ENCODE results near the gene MRPS21. TPM values are rescaled to one million over a fixed set of nuclear protein-coding genes. Genes with fewer than 3 reads are reported as not detected.
"Not testable (repeated sequence)": the region's sequence is repeated elsewhere in the genome, so short reads cannot be mapped to it uniquely, and the experiment has no call there.

The MRPS21 gene
- total RNA-seq, 2 experiments from 2014 or later = 64.8 to 75.5 TPM

GRCh38 chr1:150309758-150310508, 16.3 kb downstream of the MRPS21 start:
- TSS peak; percentile 62 for BruUV-seq (replicated peaks)
- no peak overlapping the region for H2AFZ ChIP-seq (ENCODE audit: low read length)
- H3K4me3 ChIP-seq (ENCODE audit: low read depth, low read length, poor library complexity, severe bottlenecking) = no peak overlapping the region
- no peak overlapping the region for H3K27ac ChIP-seq (ENCODE audit: low read depth, low read length, poor library complexity, severe bottlenecking)
- peaks cover 33% of the 10 kb centered on the region for H3K36me3 ChIP-seq (ENCODE audit: insufficient read depth, low read length)
- DNase-seq (ENCODE audit: low spot score) = no peak
- no peaks in the 10 kb centered on the region for H3K9me2 ChIP-seq (ENCODE audit: insufficient read depth, low read length)
- no peaks in the 10 kb centered on the region for H4K20me1 ChIP-seq (ENCODE audit: insufficient read depth, low read length)
- ChIA-PET POLR2A (no interaction called here), CTCF (ENCODE audit: unreplicated experiment) (no interaction called here)
- no peaks in the 10 kb centered on the region for H3K79me2 ChIP-seq (ENCODE audit: insufficient read depth, low read depth, low read length)
- intact Hi-C loops (cut with micrococcal nuclease; ENCODE audit: unreplicated experiment) = no loop called here
- no peaks in the 10 kb centered on the region for H3K4me1 ChIP-seq (ENCODE audit: insufficient read depth, low read length, poor library complexity, severe bottlenecking)
- TF ChIP-seq CTCF (conservative IDR thresholded peaks at IDR 0.05; ENCODE audit: low read length) (no peak), EZH2phosphoT487 (IDR thresholded peaks at IDR 0.05; ENCODE audit: borderline replicate concordance, low read depth, low read length) (no peak)
- H3K9me3 ChIP-seq (ENCODE audit: low read length) = no peaks in the 10 kb centered on the region
- H3K4me2 ChIP-seq (ENCODE audit: low read length) = no peak overlapping the region

GRCh38 chr1:150311762-150312161, 18.1 kb downstream of the MRPS21 start:
- Histone ChIP-seq H2AFZ (ENCODE audit: low read length) (no peak overlapping the region), H3K36me3 (ENCODE audit: insufficient read depth, low read length) (peaks cover 25% of the 10 kb centered on the region), H3K9me3 (ENCODE audit: low read length) (no peaks in the 10 kb centered on the region), H3K79me2 (ENCODE audit: insufficient read depth, low read depth, low read length) (no peaks in the 10 kb centered on the region), H3K9me2 (ENCODE audit: insufficient read depth, low read length) (no peaks in the 10 kb centered on the region), H3K4me1 (ENCODE audit: insufficient read depth, low read length, poor library complexity, severe bottlenecking) (no peaks in the 10 kb centered on the region), H3K4me2 (ENCODE audit: low read length) (no peak overlapping the region), H4K20me1 (ENCODE audit: insufficient read depth, low read length) (no peaks in the 10 kb centered on the region), H3K4me3 (ENCODE audit: low read depth, low read length, poor library complexity, severe bottlenecking) (no peak overlapping the region), H3K27ac (ENCODE audit: low read depth, low read length, poor library complexity, severe bottlenecking) (no peak overlapping the region)
- intact Hi-C loops (cut with micrococcal nuclease; ENCODE audit: unreplicated experiment) = no loop called here
- POLR2A ChIA-PET = no interaction called here
- TF ChIP-seq EZH2phosphoT487 (IDR thresholded peaks at IDR 0.05; ENCODE audit: borderline replicate concordance, low read depth, low read length) (no peak), CTCF (conservative IDR thresholded peaks at IDR 0.05; ENCODE audit: low read length) (no peak)
- no TSS peak for BruUV-seq (replicated peaks)
- CTCF ChIA-PET (ENCODE audit: unreplicated experiment) = interaction anchor here (0.6 kb wide), 1 partner anchor 10 kb away, joined by 3 read pairs; the partner anchor contains the start of gene PRPF3
- DNase-seq (ENCODE audit: low spot score) = no peak

- H3K4me3 ChIP-seq (ENCODE audit: low read depth, low read length, poor library complexity, severe bottlenecking); DNase-seq (ENCODE audit: low spot score); H3K4me2 ChIP-seq (ENCODE audit: low read length); H3K9me3 ChIP-seq (ENCODE audit: low read length); POLR2A ChIA-PET; H3K79me2 ChIP-seq (ENCODE audit: insufficient read depth, low read depth, low read length); H3K4me1 ChIP-seq (ENCODE audit: insufficient read depth, low read length, poor library complexity, severe bottlenecking); intact Hi-C loops (cut with micrococcal nuclease; ENCODE audit: unreplicated experiment); H3K9me2 ChIP-seq (ENCODE audit: insufficient read depth, low read length); CTCF ChIA-PET (ENCODE audit: unreplicated experiment); H2AFZ ChIP-seq (ENCODE audit: low read length); H3K27ac ChIP-seq (ENCODE audit: low read depth, low read length, poor library complexity, severe bottlenecking); BruUV-seq (replicated peaks); H4K20me1 ChIP-seq (ENCODE audit: insufficient read depth, low read length); H3K36me3 ChIP-seq (ENCODE audit: insufficient read depth, low read length): not testable (repeated sequence)
Measured at GRCh38 chr1:150314691-150315090, 21.0 kb downstream of the MRPS21 start.

Measured in OCI-LY7 (cell line).